AG09319 (cell line): Measurements from ENCODE around the gene MCTP2.

Experiments used
- DNase-seq: peaks from one replicate; pipeline ENCODE4 v3.0.0-alpha.2; 2010; ENCODE audit warnings: low read depth; ENCODE audit errors: extremely low read depth
- TF ChIP-seq, protein P1 (sequence below): IDR thresholded peaks from 2 replicates; pipeline ENCODE4 v1.5.1; 2011; ENCODE audit warnings: low read depth, mild to moderate bottlenecking, inconsistent platforms, low read length, moderate library complexity

Gene MCTP2

DNA sequence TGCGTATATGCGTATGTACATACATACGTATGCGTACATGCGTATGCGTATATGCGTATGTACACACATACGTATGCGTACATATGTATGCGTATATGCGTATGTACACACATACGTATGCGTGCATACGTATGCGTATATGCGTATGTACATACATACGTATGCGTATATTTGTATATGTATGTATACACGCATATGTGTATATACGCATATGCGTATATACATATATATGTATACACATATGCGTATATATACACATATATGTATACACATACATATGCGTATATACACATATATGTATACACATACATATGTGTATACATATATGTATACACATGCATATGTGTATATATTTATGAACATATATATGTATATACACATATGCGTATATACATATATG lies 12.1 kb downstream of the MCTP2 start:
- no peak for DNase-seq
- TF ChIP-seq, protein P1, sequence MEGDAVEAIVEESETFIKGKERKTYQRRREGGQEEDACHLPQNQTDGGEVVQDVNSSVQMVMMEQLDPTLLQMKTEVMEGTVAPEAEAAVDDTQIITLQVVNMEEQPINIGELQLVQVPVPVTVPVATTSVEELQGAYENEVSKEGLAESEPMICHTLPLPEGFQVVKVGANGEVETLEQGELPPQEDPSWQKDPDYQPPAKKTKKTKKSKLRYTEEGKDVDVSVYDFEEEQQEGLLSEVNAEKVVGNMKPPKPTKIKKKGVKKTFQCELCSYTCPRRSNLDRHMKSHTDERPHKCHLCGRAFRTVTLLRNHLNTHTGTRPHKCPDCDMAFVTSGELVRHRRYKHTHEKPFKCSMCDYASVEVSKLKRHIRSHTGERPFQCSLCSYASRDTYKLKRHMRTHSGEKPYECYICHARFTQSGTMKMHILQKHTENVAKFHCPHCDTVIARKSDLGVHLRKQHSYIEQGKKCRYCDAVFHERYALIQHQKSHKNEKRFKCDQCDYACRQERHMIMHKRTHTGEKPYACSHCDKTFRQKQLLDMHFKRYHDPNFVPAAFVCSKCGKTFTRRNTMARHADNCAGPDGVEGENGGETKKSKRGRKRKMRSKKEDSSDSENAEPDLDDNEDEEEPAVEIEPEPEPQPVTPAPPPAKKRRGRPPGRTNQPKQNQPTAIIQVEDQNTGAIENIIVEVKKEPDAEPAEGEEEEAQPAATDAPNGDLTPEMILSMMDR: no peak

DNA sequence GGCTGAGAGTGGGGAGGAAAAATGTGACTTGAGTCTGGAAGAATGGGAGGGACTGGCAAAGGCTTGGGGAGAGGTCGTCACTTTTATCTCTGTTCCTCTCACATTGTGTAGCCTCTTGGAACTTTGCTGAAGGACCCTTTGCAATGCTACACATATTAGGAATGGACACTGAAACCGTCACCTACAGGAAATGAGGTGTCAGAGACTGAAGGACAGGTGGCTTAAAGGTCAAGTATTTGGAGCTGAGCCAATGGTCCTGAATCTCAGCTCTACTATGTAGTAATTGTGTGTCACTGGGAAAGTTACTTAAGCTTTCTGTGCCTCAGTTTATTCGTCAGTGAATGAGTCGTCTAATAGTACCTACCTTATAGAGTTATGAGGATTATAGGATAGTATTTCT lies 14.7 kb downstream of the MCTP2 start:
- TF ChIP-seq, protein P1: no peak
- DNase-seq: no peak

DNA sequence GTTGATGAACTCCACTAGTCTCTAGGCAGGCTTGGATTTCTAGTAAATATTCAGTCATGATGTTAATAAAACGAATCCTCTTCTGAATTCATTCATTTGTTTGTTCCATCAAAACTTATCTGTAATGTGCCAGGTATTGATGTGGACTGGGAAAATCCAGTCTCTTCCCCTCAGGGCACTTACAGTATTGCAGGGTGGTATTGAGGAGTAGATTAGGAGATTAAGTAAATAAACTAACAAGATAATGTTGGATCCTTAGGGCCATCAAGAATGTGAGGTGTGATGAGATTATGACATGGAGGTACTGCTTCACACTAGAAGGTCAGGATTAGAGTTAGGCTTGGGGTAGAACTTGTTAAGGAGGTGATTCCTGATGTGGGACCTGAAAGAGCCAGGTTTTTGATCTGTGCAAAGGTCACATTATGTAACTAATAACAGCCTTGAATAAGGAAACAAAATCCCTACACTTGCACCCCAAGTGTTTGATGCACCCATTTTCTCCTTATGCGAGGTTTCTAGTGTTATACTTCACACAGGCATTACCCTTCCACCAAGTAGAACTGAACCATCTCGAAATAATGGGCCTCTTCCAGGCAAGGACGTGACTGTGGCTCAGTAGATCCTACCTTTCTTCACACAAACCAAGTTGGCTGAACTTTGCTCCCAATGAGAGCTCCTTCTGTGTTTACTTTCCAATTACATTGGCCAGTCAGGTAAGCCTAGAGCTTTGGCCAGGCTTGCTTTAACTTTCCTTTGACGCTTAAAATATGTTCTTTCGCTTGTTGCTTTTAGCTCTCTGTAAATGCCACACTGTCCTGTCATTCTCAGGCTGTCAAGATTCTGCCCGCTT lies 16.7 kb downstream of the MCTP2 start:
- no peak for DNase-seq
- TF ChIP-seq, protein P1: no peak

DNA sequence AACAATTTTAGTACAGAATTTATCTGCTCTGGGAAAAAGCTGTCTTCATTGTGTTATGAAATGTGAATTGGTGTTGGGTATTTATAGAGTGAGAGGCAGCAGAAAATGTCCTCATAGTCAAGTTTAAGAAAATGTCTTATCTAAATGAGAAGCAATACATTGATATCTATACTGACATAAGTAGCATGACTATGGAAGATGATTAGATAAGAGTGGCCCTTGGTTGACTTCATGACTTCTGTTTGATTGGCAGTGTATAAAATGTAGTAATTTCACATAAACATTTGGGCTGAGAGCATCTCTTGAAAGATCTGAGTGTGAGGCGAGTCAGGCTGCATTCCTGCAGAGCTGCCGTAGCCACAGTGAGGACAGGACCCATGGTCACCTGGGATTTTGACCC lies 19.4 kb downstream of the MCTP2 start:
- DNase-seq: no peak
- TF ChIP-seq, protein P1: no peak

DNA sequence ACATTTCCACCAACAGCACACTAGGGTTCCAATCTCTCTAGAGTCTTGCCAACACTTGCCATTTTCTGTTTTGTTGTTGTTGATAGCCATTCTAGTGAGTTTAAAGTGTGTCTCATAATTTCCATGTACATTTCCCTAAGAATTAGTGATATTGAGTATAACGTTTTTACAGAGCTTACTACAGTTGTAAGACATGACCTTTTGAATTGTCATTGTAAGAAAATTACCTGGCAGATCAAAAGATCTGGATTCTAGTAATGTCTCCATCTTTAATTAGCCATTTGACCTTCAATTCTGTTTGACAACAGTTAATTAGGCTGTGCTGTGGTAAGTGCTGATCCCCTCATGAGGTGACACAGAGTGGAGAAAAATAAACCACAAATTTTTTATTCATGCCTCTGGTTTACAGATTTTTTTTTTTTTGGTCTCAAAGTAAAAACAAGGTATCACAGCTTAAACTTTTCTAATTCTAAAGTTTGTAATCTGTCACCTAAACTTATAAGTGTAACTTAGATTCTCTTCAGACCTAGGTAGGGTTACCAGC lies 20.9 kb downstream of the MCTP2 start:
- TF ChIP-seq, protein P1: no peak

DNA sequence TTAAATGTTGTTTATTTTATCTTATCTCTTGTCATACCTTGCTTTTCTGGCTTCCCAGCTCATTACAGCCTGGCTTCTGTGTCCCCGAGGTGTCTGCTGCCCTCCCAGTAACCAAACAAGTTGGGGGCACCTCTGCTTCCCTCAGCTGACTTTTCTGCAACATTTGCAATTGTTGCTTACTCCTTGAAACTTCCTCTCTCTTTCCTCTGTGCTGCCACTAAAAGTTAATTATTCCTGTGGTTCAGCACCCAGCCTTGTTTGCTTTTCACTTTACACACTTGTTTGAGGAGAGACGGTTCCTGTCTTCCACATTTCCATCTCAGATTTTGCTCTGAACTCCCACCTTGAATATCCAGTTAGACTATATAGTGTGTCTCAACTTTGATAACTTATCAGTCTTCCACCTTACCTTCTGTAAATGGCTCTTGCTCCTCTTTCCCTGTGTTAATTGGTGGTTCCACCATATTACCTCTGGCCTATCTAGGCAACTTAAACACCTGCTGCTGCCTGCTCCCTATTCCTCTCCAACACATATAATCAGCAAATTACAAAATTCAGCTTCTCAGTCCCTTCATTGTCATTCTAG lies 21.6 kb downstream of the MCTP2 start:
- DNase-seq: no peak
- TF ChIP-seq, protein P1: no peak

More for the DNA sequence above, 20.9 kb downstream of the MCTP2 start:
- DNase-seq: no peak

DNA sequence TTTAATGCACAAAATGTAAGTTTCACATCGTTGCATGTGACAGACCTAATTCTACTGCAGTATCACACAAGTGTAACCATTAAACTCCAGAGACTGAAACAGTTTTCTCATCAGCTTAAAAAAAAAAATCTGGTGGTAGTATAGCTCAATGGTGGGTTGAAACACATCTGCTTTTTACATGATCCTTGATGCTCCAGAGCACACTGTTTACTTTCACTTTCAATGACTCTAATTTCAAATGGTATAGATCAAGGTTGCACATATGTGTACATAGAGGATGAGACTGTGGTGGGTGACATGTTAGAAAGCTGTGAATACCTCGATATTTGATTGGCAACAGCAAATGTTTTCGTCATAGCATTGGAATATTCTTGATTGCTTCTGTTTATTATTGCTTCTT lies 22.4 kb downstream of the MCTP2 start:
- TF ChIP-seq, protein P1: no peak
- DNase-seq: no peak
